ENCODE data around the gene DNAH6.

DNAH6 gene

GRCh38 chr2:84701880-84702279 lies 185.6 kb downstream of the DNAH6 start:
- DNase-seq, result no peak

- DNase-seq, result no peak
Observed at GRCh38 chr2:84702941-84703340, 186.6 kb downstream of the DNAH6 start.

DNA sequence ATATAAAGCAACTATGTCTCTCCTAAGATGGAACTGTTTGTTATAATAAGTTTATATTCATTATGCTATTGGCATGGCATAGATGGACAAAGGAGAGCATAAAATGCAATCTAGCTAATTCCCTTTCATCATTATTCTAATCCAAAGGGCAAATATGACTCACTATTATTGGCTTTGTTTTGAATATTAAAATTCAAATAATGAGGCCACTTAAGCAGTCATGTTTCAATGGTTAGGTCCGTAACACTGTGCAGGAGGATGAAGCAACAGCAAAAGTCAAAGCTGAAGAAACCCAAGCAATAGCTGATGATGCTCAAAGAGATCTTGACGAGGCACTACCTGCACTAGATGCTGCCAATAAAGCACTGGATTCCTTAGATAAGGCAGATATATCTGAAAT lies 187.5 kb downstream of the DNAH6 start:
- DNase-seq, result no peak

- no peak for DNase-seq
Observed at GRCh38 chr2:84704505-84705244, 188.4 kb downstream of the DNAH6 start.

GRCh38 chr2:84705858-84706257 lies 189.6 kb downstream of the DNAH6 start:
- no peak for DNase-seq

DNA sequence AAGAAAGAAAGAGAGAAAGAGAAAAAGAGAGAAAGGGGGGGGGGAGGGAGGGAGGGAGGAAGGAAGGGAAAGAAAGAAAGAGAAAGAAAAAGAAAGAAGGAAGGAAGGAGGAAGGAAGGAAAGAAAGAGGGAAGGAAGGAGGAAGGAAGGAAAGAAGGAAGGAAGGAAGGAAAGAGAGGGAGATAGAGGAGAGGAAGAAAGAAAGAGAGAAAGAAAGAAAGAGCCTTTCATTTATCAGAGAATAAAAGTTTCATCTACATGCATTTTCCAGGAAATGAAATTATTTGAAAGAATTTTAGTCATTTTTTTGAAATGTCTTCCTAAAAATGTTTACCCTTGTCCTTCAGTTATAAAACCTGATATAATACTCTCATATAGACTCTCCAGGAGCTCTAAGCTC lies 192.1 kb downstream of the DNAH6 start:
- DNase-seq, result no peak

- DNase-seq, result no peak
Observed at GRCh38 chr2:84711651-84712050, 195.4 kb downstream of the DNAH6 start.

DNA sequence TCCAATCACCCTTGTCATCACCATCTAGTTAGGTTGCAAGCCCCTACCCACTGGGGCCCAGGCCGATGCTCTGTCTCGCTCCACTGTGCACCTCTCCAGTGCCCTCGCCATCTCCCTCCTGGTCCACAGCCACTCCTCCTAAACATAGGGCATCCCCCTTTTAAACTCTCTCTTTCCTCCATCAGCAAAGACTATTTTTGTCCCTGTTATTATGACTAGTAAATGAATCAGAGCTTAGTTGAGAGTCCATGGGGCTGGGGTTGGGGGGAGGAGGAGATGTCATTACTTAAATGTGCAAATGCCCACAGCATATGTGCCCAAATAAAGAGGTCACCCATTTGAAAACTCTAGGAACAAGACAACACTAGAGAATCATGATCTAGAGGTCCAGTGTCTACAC lies 197.1 kb downstream of the DNAH6 start:
- no peak for DNase-seq

- DNase-seq, result no peak
Observed at GRCh38 chr2:84716564-84716963, 200.3 kb downstream of the DNAH6 start.

GRCh38 chr2:84717302-84717701 lies 201.0 kb downstream of the DNAH6 start:
- no peak for DNase-seq

DNA sequence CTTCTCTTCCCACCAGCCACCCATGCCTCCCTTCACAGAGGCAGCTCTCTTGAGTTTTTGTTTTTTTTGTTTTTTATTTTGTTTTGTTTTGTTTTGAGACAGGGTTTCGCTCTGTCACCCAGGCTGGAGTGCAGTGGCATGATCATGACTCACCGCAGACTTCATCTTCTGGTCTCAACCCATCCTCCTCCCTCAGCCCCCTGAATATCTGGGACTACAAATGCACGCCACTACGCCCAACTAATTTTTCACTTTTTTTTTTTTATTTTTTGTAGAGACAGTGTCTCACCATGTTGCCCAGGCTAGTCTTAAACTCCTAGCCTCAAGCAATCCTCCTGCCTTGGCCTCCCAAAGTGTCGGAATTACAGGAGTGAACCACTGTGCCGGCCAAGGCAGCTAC lies 203.1 kb downstream of the DNAH6 start:
- DNase-seq, result no peak

DNA sequence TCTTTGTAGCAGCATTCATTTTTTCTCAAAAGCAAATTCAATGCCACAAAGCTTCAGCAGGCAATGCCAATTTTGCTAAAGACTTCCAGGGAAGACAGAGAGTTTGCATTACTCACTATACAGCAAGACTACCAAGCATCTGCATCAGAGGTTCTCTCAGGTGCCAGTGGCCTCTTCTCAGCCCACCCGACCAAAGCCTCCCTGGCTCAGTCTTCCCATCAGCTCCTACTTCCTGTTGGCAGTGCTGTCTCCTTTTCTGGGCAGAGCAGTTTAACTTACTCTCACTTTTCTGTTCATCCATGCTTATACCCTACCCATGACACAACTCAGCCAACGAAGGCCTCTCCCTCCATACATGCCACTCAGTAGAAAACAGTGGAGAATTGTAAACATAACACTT lies 207.5 kb downstream of the DNAH6 start:
- DNase-seq, result no peak

DNA sequence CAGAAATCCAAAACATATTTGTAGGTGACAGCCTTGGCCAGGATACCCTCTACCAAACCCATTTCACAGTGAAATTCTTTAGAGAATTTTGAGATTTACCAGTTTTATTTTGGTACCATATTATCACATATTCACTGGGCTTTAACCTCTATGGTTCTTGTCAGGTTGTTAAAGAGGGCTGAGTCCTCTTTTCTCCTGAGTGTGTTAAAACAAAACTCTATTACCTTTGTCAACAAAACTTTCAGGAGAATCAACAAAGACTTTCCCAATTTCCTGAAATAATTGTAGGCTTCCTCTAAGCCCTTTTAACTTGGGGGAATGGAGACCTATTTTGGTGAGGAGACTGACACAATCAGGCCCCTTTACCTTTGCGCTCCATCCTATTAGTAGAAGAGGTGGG lies 209.4 kb downstream of the DNAH6 start:
- DNase-seq, result no peak

GRCh38 chr2:84727315-84727714 lies 211.0 kb downstream of the DNAH6 start:
- DNase-seq, result no peak

GRCh38 chr2:84729224-84729623 lies 212.9 kb downstream of the DNAH6 start:
- no peak for DNase-seq

DNA sequence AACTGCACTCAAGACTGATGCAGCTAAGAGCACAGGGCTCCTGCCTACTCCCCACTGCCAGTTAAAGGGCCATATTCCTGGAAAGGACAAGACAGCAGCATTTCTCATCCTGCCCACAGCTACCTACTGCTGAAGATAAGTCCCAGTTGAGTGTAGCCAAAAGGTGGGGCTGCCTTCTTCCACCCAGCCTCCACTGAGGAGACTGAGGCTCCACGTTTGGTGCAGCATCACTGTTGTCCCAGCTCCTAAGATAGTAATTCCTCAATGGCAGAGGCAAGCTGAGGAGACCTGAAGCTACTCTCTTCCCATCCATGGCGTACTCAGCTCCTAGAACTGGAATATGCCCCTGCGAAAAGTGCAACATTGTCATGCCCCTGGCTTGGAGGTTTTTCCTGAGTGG lies 214.9 kb downstream of the DNAH6 start:
- no peak for DNase-seq

- no peak for DNase-seq
Observed at GRCh38 chr2:84732897-84733778, 216.8 kb downstream of the DNAH6 start.

- DNase-seq, result no peak
Observed at GRCh38 chr2:84735389-84735788, 219.1 kb downstream of the DNAH6 start.

DNA sequence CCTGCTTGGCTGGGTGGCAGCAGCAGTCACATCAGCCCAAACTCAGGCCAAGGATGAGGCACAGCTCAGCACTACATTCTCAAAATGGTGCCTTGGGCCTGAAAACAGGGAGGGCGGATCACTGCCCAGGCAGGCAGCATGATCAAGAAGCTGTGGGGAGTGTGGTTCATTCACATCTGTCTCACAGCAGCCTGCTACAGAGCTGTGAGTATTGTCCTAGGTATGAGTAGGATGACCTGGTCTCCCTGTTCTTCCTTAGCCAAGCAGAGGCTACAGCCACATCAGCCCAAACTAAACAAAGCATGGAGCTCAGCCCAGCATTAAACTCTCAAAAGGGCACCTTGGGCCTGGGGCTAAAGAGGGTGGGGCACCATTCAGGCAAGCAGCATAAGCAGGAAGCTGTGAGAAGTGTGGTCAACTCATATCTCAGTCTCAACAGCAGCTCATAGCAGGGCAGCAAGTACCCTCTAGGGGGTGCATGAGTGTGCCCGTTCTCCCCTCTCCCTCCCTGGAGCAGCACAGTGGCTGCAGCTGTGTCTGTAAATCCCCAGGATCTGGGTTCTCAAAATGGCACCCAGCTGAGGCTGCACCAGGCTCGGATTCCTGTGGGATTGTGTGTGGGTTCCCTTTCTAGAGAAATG lies 225.0 kb downstream of the DNAH6 start:
- DNase-seq, result no peak

DNA sequence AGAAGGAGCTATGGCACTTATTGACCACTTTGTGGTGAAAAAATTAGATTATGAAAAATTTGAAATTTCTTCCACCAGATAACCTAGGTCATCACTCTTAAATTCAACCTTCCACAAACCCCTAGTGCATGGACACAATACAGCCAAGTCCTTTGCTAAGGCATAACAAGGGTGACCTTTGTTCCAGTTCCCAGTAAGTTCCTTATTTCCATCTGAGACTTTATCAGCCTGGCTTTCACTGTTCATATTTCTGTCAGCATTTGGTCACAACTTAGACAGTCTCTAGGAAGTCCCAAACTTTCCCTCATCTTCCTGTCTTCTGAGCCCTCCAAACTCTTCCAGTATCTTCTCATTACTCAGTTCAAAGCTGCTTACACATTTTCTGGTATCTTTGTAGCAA lies 232.0 kb downstream of the DNAH6 start:
- no peak for DNase-seq

GRCh38 chr2:84749442-84749841 lies 233.1 kb downstream of the DNAH6 start:
- DNase-seq, result no peak

DNA sequence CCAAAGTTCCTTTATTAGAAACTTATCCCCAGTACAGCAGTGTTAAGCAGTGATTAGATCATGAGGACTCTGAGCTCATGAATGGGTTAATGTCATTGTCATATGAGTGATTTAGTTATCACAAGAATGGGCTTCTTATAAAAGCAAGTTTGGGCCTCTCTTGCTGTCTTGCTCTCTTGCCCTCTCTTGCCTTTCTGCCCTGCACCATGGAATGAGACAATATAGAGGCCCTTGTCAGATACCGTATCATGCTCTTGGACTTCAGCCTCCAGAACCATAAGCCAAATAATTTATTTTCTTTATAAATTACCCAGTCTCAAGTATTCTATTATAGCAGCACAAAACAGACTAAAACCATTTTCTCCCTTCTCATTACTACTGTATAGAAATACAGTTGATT lies 238.8 kb downstream of the DNAH6 start:
- no peak for DNase-seq

- DNase-seq, result no peak
Observed at GRCh38 chr2:84757648-84758047, 241.3 kb downstream of the DNAH6 start.

DNA sequence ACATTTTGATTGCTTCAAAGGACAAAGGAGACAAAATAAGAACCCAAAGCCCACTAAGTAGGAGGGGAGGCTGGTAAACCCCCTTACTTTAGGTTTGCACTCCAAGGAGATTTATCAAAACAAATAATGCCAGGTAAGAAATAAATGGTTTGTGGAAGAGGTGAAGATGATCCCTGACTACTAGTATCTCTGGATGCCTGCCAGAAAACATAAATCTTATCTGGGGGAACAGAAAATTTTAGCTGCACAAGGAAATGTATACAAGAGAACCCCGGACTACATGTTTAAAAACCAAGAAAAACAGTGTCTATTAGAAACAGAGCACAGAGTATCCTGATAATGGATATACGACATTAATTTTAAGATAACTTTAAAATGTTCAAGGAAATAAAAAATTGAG lies 250.5 kb downstream of the DNAH6 start:
- no peak for DNase-seq

Data from cortex of kidney (tissue), 1 donor.